GM06990 (cell line): ENCODE results near the gene ADGRL3.
"Not testable (repeated sequence)": the region's sequence is repeated elsewhere in the genome, so short reads cannot be mapped to it uniquely, and the experiment has no call there.

Source experiments
- DNase-seq: peaks from one replicate; pipeline ENCODE4 v3.0.0-alpha.2; 2011; ENCODE audit not compliant: insufficient read length; ENCODE audit errors: extremely low read depth
- H3K27me3 ChIP-seq: replicated peaks from 2 replicates; pipeline ENCODE4 v1.6.0; 2011; ENCODE audit warnings: low read length; ENCODE audit not compliant: control insufficient read depth, insufficient read depth
- H3K36me3 ChIP-seq: 2 replicates; pipeline ENCODE4 v1.5.1; 2011; ENCODE audit warnings: low read length; ENCODE audit not compliant: control insufficient read depth, insufficient read depth
- H3K4me3 ChIP-seq: replicated peaks from 2 replicates; pipeline ENCODE4 v1.5.1; 2011; ENCODE audit warnings: low read depth, mild to moderate bottlenecking, control low read depth, low read length
- TF ChIP-seq, protein P1 (sequence below): IDR thresholded peaks from 2 replicates; pipeline ENCODE4 v1.5.1; 2011; ENCODE audit warnings: low read length, control low read depth, mild to moderate bottlenecking, inconsistent platforms; ENCODE audit not compliant: insufficient read depth, poor library complexity, severe bottlenecking

The ADGRL3 gene

DNA sequence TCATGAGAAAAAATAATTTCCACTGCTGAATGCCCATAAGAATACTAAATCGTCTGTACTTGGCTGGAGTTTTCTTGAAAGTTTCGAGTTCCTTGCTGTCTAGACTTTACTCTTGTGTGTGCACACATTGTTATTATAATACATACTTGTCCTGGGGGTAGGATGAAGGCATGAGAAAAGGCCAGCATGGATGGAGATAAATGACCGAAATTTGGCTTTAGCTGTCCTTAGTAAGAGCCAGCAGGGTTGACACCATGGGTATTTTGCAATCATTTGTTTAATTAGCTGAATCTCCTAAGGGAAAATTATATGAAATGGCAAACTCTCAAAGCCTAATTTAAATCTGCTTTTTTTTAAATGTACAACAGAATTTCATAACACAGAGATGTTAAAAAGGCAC is 641.6 kb downstream of the ADGRL3 start:
- DNase-seq, result no peak
- TF ChIP-seq, protein P1, sequence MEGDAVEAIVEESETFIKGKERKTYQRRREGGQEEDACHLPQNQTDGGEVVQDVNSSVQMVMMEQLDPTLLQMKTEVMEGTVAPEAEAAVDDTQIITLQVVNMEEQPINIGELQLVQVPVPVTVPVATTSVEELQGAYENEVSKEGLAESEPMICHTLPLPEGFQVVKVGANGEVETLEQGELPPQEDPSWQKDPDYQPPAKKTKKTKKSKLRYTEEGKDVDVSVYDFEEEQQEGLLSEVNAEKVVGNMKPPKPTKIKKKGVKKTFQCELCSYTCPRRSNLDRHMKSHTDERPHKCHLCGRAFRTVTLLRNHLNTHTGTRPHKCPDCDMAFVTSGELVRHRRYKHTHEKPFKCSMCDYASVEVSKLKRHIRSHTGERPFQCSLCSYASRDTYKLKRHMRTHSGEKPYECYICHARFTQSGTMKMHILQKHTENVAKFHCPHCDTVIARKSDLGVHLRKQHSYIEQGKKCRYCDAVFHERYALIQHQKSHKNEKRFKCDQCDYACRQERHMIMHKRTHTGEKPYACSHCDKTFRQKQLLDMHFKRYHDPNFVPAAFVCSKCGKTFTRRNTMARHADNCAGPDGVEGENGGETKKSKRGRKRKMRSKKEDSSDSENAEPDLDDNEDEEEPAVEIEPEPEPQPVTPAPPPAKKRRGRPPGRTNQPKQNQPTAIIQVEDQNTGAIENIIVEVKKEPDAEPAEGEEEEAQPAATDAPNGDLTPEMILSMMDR, result no peak
- Histone ChIP-seq H3K4me3 (no peak overlapping the region), H3K27me3 (no peaks in the 10 kb centered on the region), H3K36me3 (no peaks in the 10 kb centered on the region)

DNA sequence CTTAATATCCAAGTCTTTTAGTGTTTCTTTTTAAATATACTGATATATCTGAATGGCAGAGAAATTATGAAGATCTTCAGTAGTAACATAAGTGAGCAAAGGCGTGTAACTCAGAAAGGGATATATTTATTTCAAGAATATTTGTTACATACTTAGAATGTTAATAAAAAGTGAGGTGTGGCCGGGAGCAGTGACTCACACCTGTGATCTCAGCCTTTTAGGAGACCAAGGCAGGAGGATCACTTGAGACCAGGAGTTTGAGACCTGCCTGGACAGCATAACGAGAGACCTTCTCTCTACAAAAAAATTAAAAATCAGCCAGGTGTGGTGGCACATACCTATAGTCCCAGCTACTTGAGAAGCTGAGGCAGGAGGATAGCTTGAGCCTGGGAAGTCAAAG is 651.0 kb downstream of the ADGRL3 start:
- Histone ChIP-seq H3K36me3 (no peaks in the 10 kb centered on the region), H3K4me3 (no peak overlapping the region), H3K27me3 (no peaks in the 10 kb centered on the region)
- DNase-seq, result no peak
- TF ChIP-seq, protein P1, result no peak

- DNase-seq, H3K36me3 ChIP-seq, H3K27me3 ChIP-seq, H3K4me3 ChIP-seq: not testable (repeated sequence)
Measured at GRCh38 chr4:61852105-61852504, 652.0 kb downstream of the ADGRL3 start.

- Histone ChIP-seq H3K4me3 (no peak overlapping the region), H3K36me3 (no peaks in the 10 kb centered on the region), H3K27me3 (no peaks in the 10 kb centered on the region)
- no peak for DNase-seq
- TF ChIP-seq, protein P1, result no peak
Measured at GRCh38 chr4:61853041-61853440, 652.9 kb downstream of the ADGRL3 start.

DNA sequence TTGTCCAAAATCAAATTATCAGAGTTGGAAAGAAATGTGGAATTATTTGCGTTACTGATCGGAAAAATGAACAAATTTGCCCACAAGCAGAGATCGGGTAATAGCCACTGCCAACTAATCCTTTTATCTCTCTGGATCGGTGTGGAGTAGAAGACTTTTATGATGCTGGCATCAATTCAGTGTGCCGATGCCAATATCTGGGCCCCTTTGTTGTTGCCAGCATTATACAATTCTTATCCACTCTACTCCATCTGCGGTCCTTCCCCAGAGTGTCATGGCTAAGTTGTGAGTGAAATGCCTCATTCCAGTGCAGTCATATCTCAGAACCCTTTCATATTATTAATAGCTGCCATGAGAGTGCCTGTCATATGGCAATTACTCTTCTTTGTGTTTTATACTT is 660.2 kb downstream of the ADGRL3 start:
- TF ChIP-seq, protein P1, result no peak
- no peak for DNase-seq
- Histone ChIP-seq H3K4me3 (no peak overlapping the region), H3K36me3 (no peaks in the 10 kb centered on the region), H3K27me3 (no peaks in the 10 kb centered on the region)

- no peak overlapping the region for H3K4me3 ChIP-seq
- H3K27me3 ChIP-seq, result no peaks in the 10 kb centered on the region
- H3K36me3 ChIP-seq, result no peaks in the 10 kb centered on the region
- TF ChIP-seq, protein P1, result no peak
- no peak for DNase-seq
Measured at GRCh38 chr4:61864286-61864685, 664.2 kb downstream of the ADGRL3 start.
